Urothelium cell line (cell line): ENCODE measurements around the gene RFX2.
"Not testable (repeated sequence)": the region's sequence is repeated elsewhere in the genome, so short reads cannot be mapped to it uniquely, and the experiment has no call there.

Experiments used
- DNase-seq: peaks from one replicate; pipeline ENCODE4 v3.0.0; 2011; ENCODE audit warnings: low spot score, mixed read lengths
- FAIRE-seq: peaks from 2 replicates; lab custom pipeline; 2011; peaks lifted over from hg19 to GRCh38; lab: Jason Lieb, UNC

RFX2 gene

GRCh38 chr19:6017576-6017975 lies 92.7 kb downstream of the RFX2 start:
- FAIRE-seq (no peak), DNase-seq (no peak)

- FAIRE-seq (no peak), DNase-seq (no peak)
Observed at GRCh38 chr19:6015841-6016545, 94.3 kb downstream of the RFX2 start.

- FAIRE-seq (no peak), DNase-seq (no peak)
Observed at GRCh38 chr19:6014551-6015135, 95.7 kb downstream of the RFX2 start.

- no peak for FAIRE-seq
Observed at GRCh38 chr19:6012426-6013170, 97.7 kb downstream of the RFX2 start.

GRCh38 chr19:6011794-6012193 lies 98.5 kb downstream of the RFX2 start:
- FAIRE-seq (no peak), DNase-seq (no peak)

More at GRCh38 chr19:6012426-6013170, 97.7 kb downstream of the RFX2 start:
- no peak for DNase-seq

- no peak for FAIRE-seq
- no peak for DNase-seq
Observed at GRCh38 chr19:6011206-6011605, 99.1 kb downstream of the RFX2 start.

GRCh38 chr19:6010107-6010506 lies 100.2 kb downstream of the RFX2 start:
- FAIRE-seq (no peak), DNase-seq (no peak)

- FAIRE-seq (no peak), DNase-seq (no peak)
Observed at GRCh38 chr19:6007866-6008265, 102.4 kb downstream of the RFX2 start.

- FAIRE-seq = no peak
- DNase-seq = no peak
Observed at GRCh38 chr19:6006896-6007295, 103.4 kb downstream of the RFX2 start.

GRCh38 chr19:6006070-6006446 lies 104.2 kb downstream of the RFX2 start:
- FAIRE-seq, DNase-seq: not testable (repeated sequence)

GRCh38 chr19:6005321-6006069 lies 104.8 kb downstream of the RFX2 start:
- DNase-seq (no peak), FAIRE-seq (no peak)

GRCh38 chr19:6003976-6004375 lies 106.3 kb downstream of the RFX2 start:
- DNase-seq (no peak), FAIRE-seq (no peak)

- no peak for DNase-seq
- no peak for FAIRE-seq
Observed at GRCh38 chr19:6002591-6002990, 107.7 kb downstream of the RFX2 start.

GRCh38 chr19:6000228-6000847 lies 110.0 kb downstream of the RFX2 start:
- DNase-seq (no peak), FAIRE-seq (no peak)

- no peak for FAIRE-seq
Observed at GRCh38 chr19:5999693-6000092, 110.6 kb downstream of the RFX2 start.

GRCh38 chr19:5997371-5997770 lies 112.9 kb downstream of the RFX2 start:
- FAIRE-seq (no peak), DNase-seq (no peak)

More at GRCh38 chr19:5999693-6000092, 110.6 kb downstream of the RFX2 start:
- DNase-seq = no peak

- FAIRE-seq (no peak), DNase-seq (no peak)
Observed at GRCh38 chr19:5996623-5997320, 113.5 kb downstream of the RFX2 start.

GRCh38 chr19:5996102-5996501 lies 114.2 kb downstream of the RFX2 start:
- DNase-seq (no peak), FAIRE-seq (no peak)

- FAIRE-seq = no peak
Observed at GRCh38 chr19:5995606-5996005, 114.7 kb downstream of the RFX2 start.

More at GRCh38 chr19:5995606-5996005, 114.7 kb downstream of the RFX2 start:
- DNase-seq = no peak
